CD14-positive monocyte (primary cell): ENCODE results near the gene WDR44. TPM values are rescaled to one million over a fixed set of nuclear protein-coding genes. Genes with fewer than 3 reads are reported as not detected.

ENCODE experiments used
- DNase-seq, 3 donors: peaks; one replicate each; pipeline ENCODE4 v3.0.0-alpha.2; 2011 to 2022
- H2AFZ ChIP-seq: 2 replicates; pipeline ENCODE4 v1.6.0; 2012; ENCODE audit warnings: mild to moderate bottlenecking, low read depth, low read length, inconsistent platforms; ENCODE audit not compliant: insufficient read depth, poor library complexity, severe bottlenecking
- H3K27ac ChIP-seq, 2 donors: 1 replicate in 1 of 2; 2 replicates in 1 of 2; pipeline ENCODE4 v1.5.1; 2012 to 2013; ENCODE audit warnings: low read length in 2 of 2, control low read depth in 1 of 2, inconsistent platforms in 1 of 2, low read depth in 1 of 2, mild to moderate bottlenecking in 1 of 2
- H3K27me3 ChIP-seq, 2 donors: one replicate each; pipeline versions ENCODE4 v1.6.0 to v1.6.1; 2011 to 2013; ENCODE audit warnings: low read length in 2 of 2; ENCODE audit not compliant: control insufficient read depth in 2 of 2, insufficient read depth in 2 of 2
- H3K36me3 ChIP-seq, 2 donors: replicated peaks in 1 of 2; 1 replicate in 1 of 2; 2 replicates in 1 of 2; pipeline versions ENCODE4 v1.5.1 to v1.6.1; 2012 to 2013; ENCODE audit warnings: low read length in 2 of 2, control low read depth in 1 of 2, inconsistent platforms in 1 of 2, mild to moderate bottlenecking in 1 of 2; ENCODE audit not compliant: insufficient read depth in 2 of 2, control insufficient read depth in 1 of 2
- H3K4me1 ChIP-seq, 2 donors: 1 replicate in 1 of 2; 2 replicates in 1 of 2; pipeline versions ENCODE4 v1.5.1 to v1.6.1; 2012 to 2013; ENCODE audit warnings: low read length in 2 of 2, control low read depth in 1 of 2, inconsistent platforms in 1 of 2, mild to moderate bottlenecking in 1 of 2, moderate library complexity in 1 of 2; ENCODE audit not compliant: insufficient read depth in 2 of 2, control insufficient read depth in 1 of 2
- H3K4me2 ChIP-seq: replicated peaks from 2 replicates; pipeline ENCODE3; 2012; ENCODE audit warnings: low read length, moderate library complexity, mild to moderate bottlenecking; ENCODE audit not compliant: poor library complexity, severe bottlenecking; ENCODE audit errors: extremely low read depth
- H3K4me3 ChIP-seq, 3 experiments: fragments of 200-600 bp in 1 of 3; sonication (generic) in 1 of 3; replicated peaks in 1 of 3; 1 replicate in 2 of 3; 2 replicates in 1 of 3; pipeline ENCODE4 v1.5.1; 2011 to 2013; ENCODE audit warnings: low read length in 3 of 3, mild to moderate bottlenecking in 3 of 3, control low read depth in 2 of 3, low read depth in 2 of 3, inconsistent platforms in 1 of 3, moderate library complexity in 1 of 3
- H3K79me2 ChIP-seq: 2 replicates; pipeline ENCODE4 v1.6.0; 2012; ENCODE audit warnings: mild to moderate bottlenecking, control low read depth, inconsistent platforms, low read length, moderate library complexity; ENCODE audit not compliant: insufficient read depth
- H3K9ac ChIP-seq: 2 replicates; pipeline ENCODE4 v1.6.0; 2017; ENCODE audit warnings: low read length, mild to moderate bottlenecking; ENCODE audit not compliant: insufficient read depth, poor library complexity, severe bottlenecking
- H3K9me3 ChIP-seq, 2 donors: replicated peaks in 1 of 2; 1 replicate in 1 of 2; 2 replicates in 1 of 2; pipeline versions ENCODE4 v1.5.1 to v1.6.1; 2012 to 2013; ENCODE audit warnings: low read length in 2 of 2, control low read depth in 1 of 2; ENCODE audit not compliant: control insufficient read depth in 1 of 2, insufficient read depth in 1 of 2
- H4K20me1 ChIP-seq: 2 replicates; pipeline ENCODE4 v1.6.0; 2012; ENCODE audit warnings: mild to moderate bottlenecking, low read length, control low read depth, moderate library complexity; ENCODE audit not compliant: insufficient read depth
- H3K27ac Mint-ChIP-seq, 7 donors: one replicate each; pipeline ENCODE4 v1.8.0; 2020; ENCODE audit warnings: mild to moderate bottlenecking in 7 of 7, mixed read lengths in 7 of 7, moderate library complexity in 6 of 7, inconsistent platforms in 2 of 7
- H3K27me3 Mint-ChIP-seq, 3 donors: one replicate each; pipeline ENCODE4 v1.8.0; 2021 to 2022; ENCODE audit warnings: low read depth in 3 of 3, mild to moderate bottlenecking in 3 of 3, mixed read lengths in 3 of 3, moderate library complexity in 3 of 3, inconsistent platforms in 1 of 3
- H3K36me3 Mint-ChIP-seq, 2 donors: one replicate each; pipeline ENCODE4 v1.8.0; 2020; ENCODE audit warnings: mixed read lengths in 2 of 2, inconsistent platforms in 1 of 2, mild to moderate bottlenecking in 1 of 2
- H3K4me1 Mint-ChIP-seq: one replicate; pipeline ENCODE4 v1.8.0; 2020; ENCODE audit warnings: mild to moderate bottlenecking, mixed read lengths
- H3K4me3 Mint-ChIP-seq, 2 donors: one replicate each; pipeline ENCODE4 v1.8.0; 2020; ENCODE audit warnings: mild to moderate bottlenecking in 2 of 2, mixed read lengths in 2 of 2, moderate library complexity in 1 of 2
- H3K9me3 Mint-ChIP-seq, 7 donors: one replicate each; pipeline ENCODE4 v1.8.0; 2020 to 2022; ENCODE audit warnings: mixed read lengths in 7 of 7, mild to moderate bottlenecking in 6 of 7, moderate library complexity in 6 of 7, inconsistent platforms in 2 of 7
- CTCF ChIP-seq: fragments of 200-600 bp; IDR thresholded peaks from one replicate; pipeline ENCODE4 v1.8.0; 2022; ENCODE audit warnings: antibody characterized with exemption, mild to moderate bottlenecking
- WGBS: methylation state at CpG from one replicate; pipeline ENCODE4 v1.1.5; 2013; ENCODE audit warnings: missing lambda C conversion rate; ENCODE audit not compliant: insufficient coverage; 5-methylcytosine and 5-hydroxymethylcytosine counted together
- intact Hi-C, 2 donors: fragments of 100-400 bp; cut with micrococcal nuclease; formaldehyde crosslinking; loops; one replicate each; pipeline versions ENCODE4 v1.15.0 to v1.15.1; 2023
- polyA plus RNA-seq, 3 donors: library from polyadenylated mRNA; depleted of rRNA in 1 of 3; unstranded in 2 of 3; stranded (reverse) in 1 of 3; fragments of 300-500 nt in 2 of 3; fragments of >200 nt in 1 of 3; fragmentation: Illumina TruSeq in 2 of 3; gene quantifications; 1 replicate in 2 of 3; 2 replicates in 1 of 3; pipeline ENCODE4 v1.2.3, GENCODE V29; 2012 to 2021
- small RNA-seq: library from RNA; depleted of rRNA; stranded (forward); fragments of <200 nt; gene quantifications from one replicate; pipeline ENCODE3, GENCODE V24; 2012; ENCODE audit warnings: low read depth; ENCODE audit not compliant: insufficient read length

Gene WDR44
- polyA plus RNA-seq, 3 donors, result 5.1 to 7.1 (median 5.5) TPM

- peaks cover 0 to 7% (median 0%) of the 10 kb centered on the region in 3 donors for H3K27me3 Mint-ChIP-seq
- Histone ChIP-seq H4K20me1 (peaks cover 26% of the 10 kb centered on the region), H3K4me2 (no peak overlapping the region), H3K27ac (peak overlapping the region in 1 of 2 donors; percentile 45), H2AFZ (no peak overlapping the region), H3K4me3 (no peak overlapping the region), H3K79me2 (peaks cover 77% of the 10 kb centered on the region), H3K9me3 (no peaks in the 10 kb centered on the region), H3K36me3 (peaks cover 6 to 7% of the 10 kb centered on the region in 2 donors), H3K27me3 (no peaks in the 10 kb centered on the region), H3K9ac (no peak overlapping the region), H3K4me1 (peaks cover 56 to 66% of the 10 kb centered on the region in 2 donors)
- intact Hi-C loops, result loop anchor here (5.0 to 10.0 kb wide), 2 partner anchors 38 to 56 kb away; no protein-coding TSS in a partner anchor
- H3K36me3 Mint-ChIP-seq, result peaks cover 6 to 10% of the 10 kb centered on the region in 2 donors
- H3K27ac Mint-ChIP-seq, result peak overlapping the region in 1 of 7 donors; percentile 23
- H3K9me3 Mint-ChIP-seq, result peaks cover 0 to 14% (median 1%) of the 10 kb centered on the region in 7 donors
- DNase-seq, result no peak
- no peak overlapping the region for H3K4me3 Mint-ChIP-seq
- WGBS, result 100% methylated on average over 2 of the region's 15 CpGs
- peaks cover 54% of the 10 kb centered on the region for H3K4me1 Mint-ChIP-seq
- TF ChIP-seq CTCF, result no peak
These were observed 153.4 kb downstream of the WDR44 start for GRCh38 chrX:118499295-118499694.

Small RNAs within 50 kb of the gene (small RNA-seq; reads per million reads assigned to genes)
- gene MIR1277, result 1.9 reads per million

Other genes with a start within 250 kb of the WDR44 start
- gene KLHL13, start 229.3 kb upstream of the WDR44 start, polyA plus RNA-seq, result under 1 TPM; 0.05 to 0.41 (median 0.10) TPM
- 10 to 100 TPM; 20.8 to 39.7 (median 34.8) TPM for gene DOCK11, start 149.7 kb downstream of the WDR44 start, polyA plus RNA-seq